Measurements from ENCODE around the gene KIR3DL3. TPM values are rescaled to one million over a fixed set of nuclear protein-coding genes. Genes with fewer than 3 reads are reported as not detected.

Gene KIR3DL3
- total and polyA plus RNA-seq, 9 of the 15 experiments (the other 6 are each of a cell fraction or from before 2014, with no cell fraction given), result 0.11 TPM; not detected in 8

GRCh38 chr19:54709212-54709948, 14.9 kb upstream of the KIR3DL3 start:
- Histone ChIP-seq H3K9me1 (ENCODE audit: control insufficient read depth, insufficient read depth, low read length) (no peaks in the 10 kb centered on the region), H4K20me1 (replicated peaks; ENCODE audit: control insufficient read depth, insufficient read depth, low read length) (0 out of 2 replicates have a peak, but pooled peaks cover 4% of the 10 kb centered on the region), H3K36me3 (ENCODE audit: control insufficient read depth, insufficient read depth, low read length) (no peaks in the 10 kb centered on the region), H3K27ac (ENCODE audit: extremely low read depth, low read depth, low read length) (no peak overlapping the region), H3K4me2 (ENCODE audit: insufficient read depth, low read length) (no peak overlapping the region), H3K9me3 (replicated peaks; ENCODE audit: control insufficient read depth, insufficient read depth, low read depth, low read length) (no peaks in the 10 kb centered on the region), H3K9ac (ENCODE audit: insufficient read depth in 1 of 2, low read depth in 2 of 2, low read length in 2 of 2) (no peak overlapping the region), H3K4me3 (no peak overlapping the region), H2AFZ (ENCODE audit: low read depth, low read length) (no peak overlapping the region), H3K4me1 (replicated peaks in 1 of 2; ENCODE audit: control insufficient read depth in 2 of 2, insufficient read depth in 2 of 2, low read length in 2 of 2) (no peaks in the 10 kb centered on the region; a peak in 1 of 5 replicates), H3K79me2 (ENCODE audit: control insufficient read depth, insufficient read depth, low read length) (no peaks in the 10 kb centered on the region), H3K27me3 (ENCODE audit: control insufficient read depth in 2 of 2, insufficient read depth in 2 of 2, low read length in 2 of 2) (peaks cover 0 to 22% of the 10 kb centered on the region in 2 experiments; a peak in 3 of 5 replicates)
- ChIA-PET CTCF (ENCODE audit: low intra/inter-chr PET ratio) (no interaction called here), POLR2A (no interaction called here)
- WGBS (ENCODE audit: insufficient coverage, low coverage, missing lambda C conversion rate), result 3% methylated on average over 14 of the region's 18 CpGs
- intact Hi-C loops (cut with micrococcal nuclease) (no loop called here), in situ Hi-C loops (cut with MboI) (no loop called here)
- ATAC-seq (peak; percentile 33; the same call in 2 of the 3 replicates), DNase-seq (ENCODE audit: extremely low read depth in 1 of 4, low spot score in 3 of 4) (no peak), FAIRE-seq (no peak)
- no TSS peak for BruUV-seq (replicated peaks)
- TF ChIP-seq GMEB1 (CRISPR knock-in tag; IDR thresholded peaks at IDR 0.05), result no peak
- TF ChIP-seq SREBF1 (IDR thresholded peaks at IDR 0.05; ENCODE audit: borderline replicate concordance, low read depth, low read length), result no peak
- TF ChIP-seq HOMEZ (CRISPR knock-in tag; IDR thresholded peaks at IDR 0.05), result no peak
- no peak for TF ChIP-seq SLC30A9 (CRISPR knock-in tag; IDR thresholded peaks at IDR 0.05)
- TF ChIP-seq ZFP91 (CRISPR knock-in tag; IDR thresholded peaks at IDR 0.05), result no peak
- no peak for TF ChIP-seq ZNF239 (CRISPR knock-in tag; IDR thresholded peaks at IDR 0.05)
- no peak for TF ChIP-seq SRSF3 (IDR thresholded peaks at IDR 0.05; ENCODE audit: insufficient read depth, low read length)
- no peak for TF ChIP-seq ZNF253 (CRISPR knock-in tag; conservative IDR thresholded peaks at IDR 0.05)
- no peak for TF ChIP-seq ZNF785 (CRISPR knock-in tag; IDR thresholded peaks at IDR 0.05)
- TF ChIP-seq, protein P1, sequence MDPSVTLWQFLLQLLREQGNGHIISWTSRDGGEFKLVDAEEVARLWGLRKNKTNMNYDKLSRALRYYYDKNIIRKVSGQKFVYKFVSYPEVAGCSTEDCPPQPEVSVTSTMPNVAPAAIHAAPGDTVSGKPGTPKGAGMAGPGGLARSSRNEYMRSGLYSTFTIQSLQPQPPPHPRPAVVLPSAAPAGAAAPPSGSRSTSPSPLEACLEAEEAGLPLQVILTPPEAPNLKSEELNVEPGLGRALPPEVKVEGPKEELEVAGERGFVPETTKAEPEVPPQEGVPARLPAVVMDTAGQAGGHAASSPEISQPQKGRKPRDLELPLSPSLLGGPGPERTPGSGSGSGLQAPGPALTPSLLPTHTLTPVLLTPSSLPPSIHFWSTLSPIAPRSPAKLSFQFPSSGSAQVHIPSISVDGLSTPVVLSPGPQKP (CRISPR knock-in tag; IDR thresholded peaks at IDR 0.05), result no peak
- TF ChIP-seq CGGBP1 (CRISPR knock-in tag; IDR thresholded peaks at IDR 0.05), result no peak
- no peak for TF ChIP-seq DMBX1 (CRISPR knock-in tag; IDR thresholded peaks at IDR 0.05; ENCODE audit: borderline replicate concordance)
- TF ChIP-seq ZNF696 (CRISPR knock-in tag; conservative IDR thresholded peaks at IDR 0.05), result no peak
